NCI-H460 (cell line): ENCODE data around the gene CAST. TPM values are rescaled to one million over a fixed set of nuclear protein-coding genes. Genes with fewer than 3 reads are reported as not detected.
"Not testable (repeated sequence)": the region's sequence is repeated elsewhere in the genome, so short reads cannot be mapped to it uniquely, and the experiment has no call there.

Experiments used
- DNase-seq: peaks from one replicate; pipeline ENCODE4 v3.0.0-alpha.2; 2016; ENCODE audit warnings: low read depth; ENCODE audit errors: extremely low read depth
- polyA plus RNA-seq: library from polyadenylated mRNA; depleted of rRNA; stranded (reverse); fragments of >200 nt; gene quantifications from 2 replicates; pipeline ENCODE4 v1.2.3, GENCODE V29; 2014; cell fraction: nucleus; rRNA removed
- total RNA-seq: library from RNA; depleted of rRNA; stranded (reverse); fragments of >200 nt; shearing (Covaris generic); gene quantifications from 2 replicates; pipeline ENCODE4 v1.2.3, GENCODE V29; 2014; rRNA removed

Gene CAST
- 295 and 302 TPM in 2 replicates for total RNA-seq
- 137 and 173 TPM in 2 replicates for polyA plus RNA-seq

GRCh38 chr5:96661855-96662724 lies at the start of gene CAST:
TSS of gene CAST (plus strand) at chr5:96662376. CDS start at chr5:96662423, 47 bp downstream.
- peak; percentile 97 for DNase-seq

GRCh38 chr5:96614110-96614691 lies 48.0 kb upstream of the CAST start:
- peak; percentile 92 for DNase-seq

GRCh38 chr5:96615223-96615622 lies 47.0 kb upstream of the CAST start:
- no peak for DNase-seq

GRCh38 chr5:96616801-96617200 lies 45.4 kb upstream of the CAST start:
- DNase-seq = no peak

GRCh38 chr5:96618311-96619016 lies 43.7 kb upstream of the CAST start:
- not testable (repeated sequence) for DNase-seq

GRCh38 chr5:96619946-96620345 lies 42.2 kb upstream of the CAST start:
- no peak for DNase-seq

GRCh38 chr5:96624596-96624995 lies 37.6 kb upstream of the CAST start:
- no peak for DNase-seq

GRCh38 chr5:96625365-96625764 lies 36.8 kb upstream of the CAST start:
- no peak for DNase-seq

- no peak for DNase-seq
These were observed 35.2 kb upstream of the CAST start for GRCh38 chr5:96626956-96627355.

GRCh38 chr5:96627792-96628398 lies 34.3 kb upstream of the CAST start:
- no peak for DNase-seq

- DNase-seq = no peak
These were observed 33.8 kb upstream of the CAST start for GRCh38 chr5:96628406-96628805.

GRCh38 chr5:96629774-96630173 lies 32.4 kb upstream of the CAST start:
- DNase-seq = peak; percentile 64

GRCh38 chr5:96633820-96634219 lies 28.4 kb upstream of the CAST start:
- DNase-seq = no peak

GRCh38 chr5:96634881-96635280 lies 27.3 kb upstream of the CAST start:
- DNase-seq = no peak

GRCh38 chr5:96636046-96636445 lies 26.1 kb upstream of the CAST start:
- DNase-seq = no peak

GRCh38 chr5:96636594-96636993 lies 25.6 kb upstream of the CAST start:
- no peak for DNase-seq

- no peak for DNase-seq
These were observed 25.0 kb upstream of the CAST start for GRCh38 chr5:96637196-96637595.

GRCh38 chr5:96638561-96638960 lies 23.6 kb upstream of the CAST start:
- no peak for DNase-seq

- DNase-seq = no peak
These were observed 21.5 kb upstream of the CAST start for GRCh38 chr5:96640696-96641095.

GRCh38 chr5:96641368-96642280 lies 20.6 kb upstream of the CAST start:
- DNase-seq = no peak
